Activated CD4-positive, CD25-positive, alpha-beta regulatory T cell (primary cell): ENCODE results near the gene TGFBR2.

Source experiments
- DNase-seq, 4 experiments: peaks; one replicate each; lab custom pipeline; 2025; lab: John Stamatoyannopoulos, UW

The TGFBR2 gene

DNA sequence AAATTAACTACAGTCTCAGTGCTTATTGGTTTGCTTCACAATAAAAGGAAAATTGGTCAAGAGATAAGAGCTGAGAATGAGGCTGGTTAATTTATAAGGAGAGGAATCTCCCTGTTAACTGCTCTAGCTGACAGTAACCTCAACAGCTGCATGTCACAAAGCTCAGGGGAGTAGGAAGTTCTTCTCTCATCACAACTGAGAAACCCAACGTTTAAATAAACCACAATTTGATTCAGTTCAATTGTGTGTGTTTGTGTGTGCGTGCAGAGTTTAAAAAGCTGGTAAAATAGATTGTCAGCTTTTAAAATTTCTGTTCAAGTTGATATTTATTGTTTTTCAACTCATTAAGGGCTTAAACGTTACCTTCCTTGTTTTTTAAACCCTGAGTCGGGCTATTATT is 3.5 kb upstream of the TGFBR2 start:
- no peak for DNase-seq

- DNase-seq = no peak
Measured at GRCh38 chr3:30604093-30604492, 2.3 kb upstream of the TGFBR2 start.

- DNase-seq = no peak
Measured at GRCh38 chr3:30604558-30604957, 1.8 kb upstream of the TGFBR2 start.

- no peak for DNase-seq
Measured at GRCh38 chr3:30605005-30605404, 1.4 kb upstream of the TGFBR2 start.

GRCh38 chr3:30605706-30606300 is 598 bp upstream of the TGFBR2 start:
- no peak for DNase-seq

DNA sequence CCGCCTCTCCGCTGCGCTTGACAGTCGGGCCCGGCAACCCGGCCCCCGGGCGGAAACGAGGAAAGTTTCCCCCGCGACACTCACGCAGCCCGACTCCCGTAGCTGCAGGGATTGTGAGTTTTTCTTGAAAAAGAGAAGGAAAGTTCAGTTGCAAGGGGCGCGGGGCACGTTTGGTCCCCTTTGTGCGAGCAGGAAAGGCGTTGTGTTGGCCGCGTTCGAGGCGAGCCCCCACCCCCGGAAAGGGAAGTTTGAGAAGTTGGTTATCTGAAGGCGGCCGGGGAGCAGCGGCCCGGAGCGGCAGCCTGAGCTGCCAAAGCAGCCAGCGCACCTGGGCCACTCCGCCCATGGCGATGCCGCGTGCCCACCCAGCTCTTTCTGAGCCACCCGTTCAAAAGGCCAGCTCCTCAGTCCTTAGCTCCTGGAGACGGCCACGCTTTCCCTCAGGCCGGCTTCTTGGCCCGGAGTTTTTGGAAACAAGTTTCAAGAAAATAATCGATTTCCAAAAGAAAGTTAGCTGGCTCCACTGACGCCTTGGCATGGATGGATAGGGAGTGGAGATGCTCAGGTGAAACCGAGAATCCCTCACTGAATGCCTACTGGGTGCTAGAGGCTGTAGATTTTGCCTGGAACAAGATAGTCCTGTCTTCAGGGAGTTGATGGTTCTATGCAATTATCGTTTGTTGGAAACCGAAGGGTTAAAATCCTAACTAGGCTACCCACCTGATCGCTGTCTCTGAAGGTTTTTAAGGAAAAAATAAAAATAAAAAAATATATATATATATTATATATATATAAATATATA is 832 bp downstream of the TGFBR2 start:
- peak; percentile 27 to 55 (median 48) for DNase-seq

- DNase-seq = no peak
Measured at GRCh38 chr3:30608598-30608947, 2.2 kb downstream of the TGFBR2 start.

- DNase-seq = no peak
Measured at GRCh38 chr3:30609930-30610701, 3.7 kb downstream of the TGFBR2 start.

DNA sequence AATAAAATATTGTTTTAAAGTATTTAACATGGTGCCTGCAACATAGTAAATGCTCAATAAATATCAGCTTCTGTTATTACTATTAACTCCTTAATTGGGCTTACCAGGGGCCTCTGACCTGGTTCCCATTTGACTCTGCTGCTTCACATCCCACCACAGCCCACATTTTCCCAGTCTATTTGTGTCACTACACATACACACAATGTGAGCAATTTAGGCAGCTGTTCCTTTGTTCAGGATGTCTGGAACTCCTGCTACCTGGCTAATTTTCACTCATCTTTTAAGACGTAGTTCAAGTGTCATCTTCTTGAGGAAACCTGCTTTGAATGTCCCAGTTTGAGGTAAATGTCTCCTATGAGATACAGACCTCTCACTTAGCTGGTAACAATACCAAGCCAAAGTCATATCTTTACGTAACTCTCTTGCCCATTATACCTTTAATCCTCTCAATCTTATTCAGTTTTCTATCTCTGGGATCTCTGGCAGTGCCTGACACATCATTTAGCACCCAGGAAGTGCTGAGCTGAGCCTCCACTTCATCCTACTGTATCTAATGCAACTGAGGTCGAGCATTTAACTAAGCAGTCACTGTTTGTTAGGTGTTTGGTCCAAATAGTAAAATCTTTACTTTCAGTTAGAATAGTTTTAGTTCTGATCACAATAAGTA is 4.4 kb downstream of the TGFBR2 start:
- DNase-seq = no peak

GRCh38 chr3:30611613-30612436 is 5.4 kb downstream of the TGFBR2 start:
- DNase-seq = no peak

- no peak for DNase-seq
Measured at GRCh38 chr3:30612437-30613132, 6.2 kb downstream of the TGFBR2 start.

- no peak for DNase-seq
Measured at GRCh38 chr3:30613133-30613825, 6.9 kb downstream of the TGFBR2 start.

- no peak for DNase-seq
Measured at GRCh38 chr3:30614373-30614772, 8.0 kb downstream of the TGFBR2 start.

DNA sequence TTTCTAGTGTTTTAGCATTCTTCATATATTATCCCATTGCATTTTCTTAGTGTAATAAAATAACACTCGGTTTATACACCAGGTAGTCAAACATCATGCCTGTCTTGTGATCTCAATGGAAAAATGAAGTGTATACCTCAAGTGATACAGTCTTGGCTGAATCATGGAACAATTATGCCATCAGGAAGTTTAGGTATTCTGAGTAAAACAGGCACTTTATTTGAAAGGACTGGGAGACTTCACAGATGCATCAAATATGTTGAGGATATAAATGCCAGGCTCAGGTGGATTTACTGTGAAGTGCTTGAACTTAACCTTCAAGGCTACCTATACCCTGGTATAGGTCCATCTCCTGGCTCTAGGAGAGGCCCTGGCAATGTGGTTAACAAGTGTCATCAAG is 8.5 kb downstream of the TGFBR2 start:
- DNase-seq = no peak

- DNase-seq = no peak
Measured at GRCh38 chr3:30615615-30616346, 9.4 kb downstream of the TGFBR2 start.

- DNase-seq = no peak
Measured at GRCh38 chr3:30616347-30617027, 10.1 kb downstream of the TGFBR2 start.

DNA sequence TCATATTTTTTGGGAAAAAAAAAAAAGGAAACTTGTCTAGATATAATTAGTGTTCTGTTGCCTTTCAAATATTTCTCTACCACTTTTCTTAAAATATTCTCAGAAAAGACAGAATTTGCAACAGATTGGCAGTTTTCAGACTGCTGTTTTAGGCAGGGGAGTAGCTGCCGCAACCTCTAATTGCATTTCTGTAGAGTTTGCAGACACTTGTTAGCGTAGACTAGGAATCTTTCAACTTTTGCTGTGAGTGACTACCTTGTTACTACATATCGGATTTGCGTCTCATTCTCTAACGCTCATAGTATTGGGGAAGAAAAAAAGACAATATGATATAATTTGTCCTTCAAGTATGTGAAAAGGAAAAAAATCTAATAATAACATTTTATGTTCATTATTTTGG is 10.7 kb downstream of the TGFBR2 start:
- no peak for DNase-seq

DNA sequence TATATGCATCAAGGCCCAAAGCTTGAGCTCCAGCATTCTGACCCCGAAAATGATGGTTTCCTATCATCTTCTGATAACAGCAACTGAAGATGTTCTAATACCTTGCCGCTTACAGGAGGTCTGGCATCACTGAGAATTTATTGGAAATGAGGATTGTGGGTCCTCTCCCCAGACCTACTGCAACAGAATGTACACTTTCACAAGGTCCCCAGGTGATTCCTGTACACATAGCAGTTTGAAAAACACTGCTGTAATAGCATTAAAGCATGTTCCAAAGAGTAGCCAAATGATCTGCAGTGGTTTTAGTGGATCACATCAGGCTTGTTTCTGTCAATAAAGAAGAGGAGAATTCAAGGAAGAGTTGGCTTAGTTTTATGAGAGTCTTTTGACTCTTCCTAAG is 11.3 kb downstream of the TGFBR2 start:
- DNase-seq = no peak

GRCh38 chr3:30618526-30618925 is 12.1 kb downstream of the TGFBR2 start:
- DNase-seq = no peak
